GM18526 (cell line): ENCODE data around the gene C2orf76.

ENCODE experiments used
- POLR2A ChIP-seq: IDR thresholded peaks from 3 replicates; pipeline ENCODE4 v1.6.1; 2011; ENCODE audit not compliant: insufficient read length; ENCODE audit errors: extremely low read depth

The C2orf76 gene

DNA sequence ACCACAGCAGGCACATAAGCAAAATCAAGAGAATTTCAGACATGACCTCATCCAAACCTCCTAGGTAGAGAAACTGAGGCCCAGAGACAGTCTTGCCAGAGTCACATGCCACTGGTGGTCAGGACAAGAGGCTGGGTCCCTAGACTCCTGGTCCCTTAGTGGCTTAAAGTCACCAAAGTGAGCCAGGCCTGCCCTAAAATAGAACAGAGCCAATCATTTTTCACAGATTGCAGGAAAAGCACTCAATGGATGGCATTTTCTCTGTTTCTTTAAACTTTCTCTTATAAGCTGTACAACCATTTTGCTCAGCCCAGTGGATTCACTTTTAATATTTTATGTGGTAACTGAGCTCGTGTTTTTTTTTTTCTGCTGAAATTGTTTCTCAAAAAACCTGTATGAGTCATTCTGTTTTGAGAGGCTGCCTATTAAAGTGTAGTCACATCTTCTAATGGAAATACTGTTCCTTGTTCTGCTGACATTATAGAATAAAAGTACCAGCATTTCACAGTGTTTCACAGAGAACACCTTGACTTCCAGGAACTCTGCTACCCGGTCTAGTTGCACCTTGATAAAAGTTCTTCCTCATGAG lies 113.4 kb downstream of the C2orf76 start:
- no peak for TF ChIP-seq POLR2A
